GM23338 (cell line): ENCODE measurements around the gene UGT1A10. TPM values are rescaled to one million over a fixed set of nuclear protein-coding genes. Genes with fewer than 3 reads are reported as not detected.

Source experiments
- ATAC-seq: fragments of 200-7000 bp; cut with Tn5 transposase; 3 replicates; pipeline ENCODE4 v1.9.1; 2020
- DNase-seq: peaks from one replicate; pipeline ENCODE4 v3.0.0-alpha.2; 2015; ENCODE audit warnings: low spot score
- H2AFZ ChIP-seq: fragments of 200-600 bp; sonication (generic); 2 replicates; pipeline ENCODE4 v1.8.0; 2016; ENCODE audit warnings: antibody characterized with exemption, mild to moderate bottlenecking, moderate library complexity
- H3F3A ChIP-seq: fragments of 200-600 bp; sonication (generic); replicated peaks from 2 replicates; pipeline ENCODE4 v1.8.0; 2017; ENCODE audit warnings: antibody characterized with exemption, mixed run types, low read depth
- H3K27ac ChIP-seq: fragments of 200-600 bp; sonication (generic); 2 replicates; pipeline ENCODE4 v1.6.1; 2016; ENCODE audit warnings: low read depth
- H3K27me3 ChIP-seq: fragments of 200-600 bp; sonication (generic); 2 replicates; pipeline ENCODE4 v1.8.0; 2016; ENCODE audit warnings: mild to moderate bottlenecking, mixed run types, moderate library complexity; ENCODE audit not compliant: insufficient read depth
- H3K36me3 ChIP-seq: fragments of 200-600 bp; sonication (generic); 2 replicates; pipeline ENCODE4 v1.8.0; 2016; ENCODE audit warnings: mild to moderate bottlenecking; ENCODE audit not compliant: insufficient read depth
- H3K4me1 ChIP-seq: fragments of 200-600 bp; sonication (generic); 2 replicates; pipeline ENCODE4 v1.8.0; 2016; ENCODE audit warnings: mild to moderate bottlenecking, moderate library complexity; ENCODE audit not compliant: insufficient read depth
- H3K4me2 ChIP-seq: fragments of 200-600 bp; sonication (generic); 2 replicates; pipeline ENCODE4 v1.7.1; 2017; ENCODE audit warnings: mixed run types
- H3K4me3 ChIP-seq: fragments of 200-600 bp; sonication (generic); 2 replicates; pipeline ENCODE4 v1.6.1; 2016; ENCODE audit warnings: mixed run types
- H3K79me2 ChIP-seq: fragments of 200-600 bp; sonication (generic); replicated peaks from 2 replicates; pipeline ENCODE4 v1.8.0; 2017; ENCODE audit warnings: mild to moderate bottlenecking; ENCODE audit not compliant: insufficient read depth
- H3K9me2 ChIP-seq: fragments of 200-600 bp; sonication (generic); 2 replicates; pipeline ENCODE4 v1.8.0; 2017; ENCODE audit not compliant: insufficient read depth
- H4K20me1 ChIP-seq: fragments of 200-600 bp; sonication (generic); replicated peaks from 2 replicates; pipeline ENCODE4 v1.8.0; 2017; ENCODE audit warnings: mild to moderate bottlenecking; ENCODE audit not compliant: insufficient read depth
- H3K27ac Mint-ChIP-seq: 2 replicates; pipeline ENCODE4 v1.8.0; 2020; ENCODE audit warnings: inconsistent platforms, mild to moderate bottlenecking, moderate library complexity, mixed read lengths
- H3K27me3 Mint-ChIP-seq: 3 replicates; pipeline ENCODE4 v1.8.0; 2022; ENCODE audit warnings: low read depth, mild to moderate bottlenecking, moderate library complexity, mixed read lengths, inconsistent platforms; ENCODE audit not compliant: insufficient read depth, poor library complexity
- H3K36me3 Mint-ChIP-seq: 3 replicates; pipeline ENCODE4 v1.8.0; 2021; ENCODE audit warnings: low read depth, mild to moderate bottlenecking, inconsistent platforms, moderate library complexity, mixed read lengths
- H3K4me1 Mint-ChIP-seq: 3 replicates; pipeline ENCODE4 v1.8.0; 2020; ENCODE audit warnings: mild to moderate bottlenecking, inconsistent platforms, mixed read lengths
- H3K4me3 Mint-ChIP-seq: 3 replicates; pipeline ENCODE4 v1.8.0; 2021; ENCODE audit warnings: moderate library complexity, mild to moderate bottlenecking, inconsistent platforms, mixed read lengths
- H3K9me3 Mint-ChIP-seq: 3 replicates; pipeline ENCODE4 v1.8.0; 2020; ENCODE audit warnings: moderate library complexity, mild to moderate bottlenecking, inconsistent platforms, mixed read lengths
- CREB1 ChIP-seq: fragments of 250-450 bp; sonication (Bioruptor Pico); IDR thresholded peaks from 2 replicates; pipeline ENCODE4 v1.5.0; 2020; ENCODE audit warnings: low read depth, mild to moderate bottlenecking, moderate library complexity
- CTCF ChIP-seq, 2 experiments: fragments of 200-600 bp in 1 of 2; sonication (generic) in 1 of 2; conservative IDR thresholded peaks; 2 replicates each; pipeline versions ENCODE4 v1.5.1 to v1.6.1; 2016 to 2017; ENCODE audit warnings: antibody characterized with exemption in 2 of 2, low read depth in 2 of 2, mild to moderate bottlenecking in 2 of 2, moderate library complexity in 1 of 2
- ETS1 ChIP-seq: IDR thresholded peaks from 2 replicates; pipeline ENCODE4 v1.6.1; 2016; ENCODE audit warnings: antibody characterized with exemption
- EZH2 ChIP-seq: fragments of 200-600 bp; sonication (generic); IDR thresholded peaks from one replicate; pipeline ENCODE4 v1.8.0; 2017; ENCODE audit warnings: antibody characterized with exemption, mild to moderate bottlenecking, low read depth; ENCODE audit not compliant: unreplicated experiment
- EZH2phosphoT487 ChIP-seq: fragments of 200-600 bp; sonication (generic); IDR thresholded peaks from one replicate; pipeline ENCODE4 v1.8.1; 2018; ENCODE audit warnings: antibody characterized with exemption; ENCODE audit not compliant: unreplicated experiment
- JUNB ChIP-seq: IDR thresholded peaks from one replicate; pipeline ENCODE4 v1.6.1; 2016; ENCODE audit warnings: antibody characterized with exemption; ENCODE audit not compliant: unreplicated experiment
- NANOG ChIP-seq: IDR thresholded peaks from 2 replicates; pipeline ENCODE4 v1.6.1; 2016; ENCODE audit warnings: antibody characterized with exemption, borderline replicate concordance
- POLR2AphosphoS5 ChIP-seq: IDR thresholded peaks from 2 replicates; pipeline ENCODE4 v1.6.1; 2016; ENCODE audit warnings: antibody characterized with exemption, low read depth
- REST ChIP-seq: IDR thresholded peaks from one replicate; pipeline ENCODE4 v1.6.1; 2018; ENCODE audit warnings: antibody characterized with exemption; ENCODE audit not compliant: unreplicated experiment
- STAT1 ChIP-seq: IDR thresholded peaks from one replicate; pipeline ENCODE4 v1.6.1; 2016; ENCODE audit warnings: antibody characterized with exemption; ENCODE audit not compliant: unreplicated experiment
- ZNF114 ChIP-seq: fragments of 250-450 bp; sonication (Bioruptor Pico); IDR thresholded peaks from 2 replicates; pipeline ENCODE4 v1.5.0; 2020; ENCODE audit warnings: mild to moderate bottlenecking, moderate library complexity
- ZNF331 ChIP-seq: fragments of 250-450 bp; sonication (Bioruptor Pico); IDR thresholded peaks from 2 replicates; pipeline ENCODE4 v1.5.0; 2020; ENCODE audit warnings: low read depth, mild to moderate bottlenecking, moderate library complexity
- ZNF462 ChIP-seq: fragments of 250-450 bp; sonication (Bioruptor Pico); IDR thresholded peaks from 2 replicates; pipeline ENCODE4 v1.5.0; 2020; ENCODE audit warnings: mild to moderate bottlenecking, moderate library complexity
- polyA plus RNA-seq: library from polyadenylated mRNA; unstranded; fragments of >200 nt; fragmentation: Nextera tagmentation; extraction: Ambion mirVana; gene quantifications from 2 replicates; pipeline ENCODE4 v1.2.1, GENCODE V29; 2016
- total RNA-seq: library from RNA; depleted of rRNA; stranded (reverse); fragments of >200 nt; shearing (Covaris generic); gene quantifications from 2 replicates; pipeline ENCODE4 v1.2.3, GENCODE V29; 2014

Gene UGT1A10
- total and polyA plus RNA-seq, 2 experiments from 2014 or later, result not detected

GRCh38 chr2:233746475-233747282, 110.4 kb downstream of the UGT1A10 start:
- Histone ChIP-seq H3K4me2 (no peak overlapping the region), H4K20me1 (no peaks in the 10 kb centered on the region), H3K9me2 (no peaks in the 10 kb centered on the region), H3F3A (no peaks in the 10 kb centered on the region), H3K4me3 (no peak overlapping the region), H3K36me3 (no peaks in the 10 kb centered on the region), H3K27me3 (no peaks in the 10 kb centered on the region), H3K4me1 (no peaks in the 10 kb centered on the region), H3K27ac (no peak overlapping the region), H2AFZ (no peak overlapping the region), H3K79me2 (no peaks in the 10 kb centered on the region)
- no peak overlapping the region for H3K27ac Mint-ChIP-seq
- TF ChIP-seq NANOG, result no peak
- TF ChIP-seq POLR2AphosphoS5, result no peak
- TF ChIP-seq STAT1, result no peak
- TF ChIP-seq EZH2, result no peak
- TF ChIP-seq ZNF462 (CRISPR knock-in tag), result no peak
- TF ChIP-seq JUNB, result no peak
- TF ChIP-seq EZH2phosphoT487, result no peak
- no peak for TF ChIP-seq ZNF331 (CRISPR knock-in tag)
- TF ChIP-seq ZNF114, result no peak
- no peak for TF ChIP-seq CTCF (conservative IDR thresholded peaks at IDR 0.05; ENCODE audit: low read depth in 2 of 2)
- no peak for TF ChIP-seq CREB1
- no peak for TF ChIP-seq ETS1
- TF ChIP-seq REST, result no peak
- H3K9me3 Mint-ChIP-seq, result peaks cover 49% of the 10 kb centered on the region
- peaks cover 2% of the 10 kb centered on the region for H3K27me3 Mint-ChIP-seq
- no peak overlapping the region for H3K4me3 Mint-ChIP-seq
- DNase-seq, result no peak
- no peaks in the 10 kb centered on the region for H3K4me1 Mint-ChIP-seq
- H3K36me3 Mint-ChIP-seq, result peaks cover 16% of the 10 kb centered on the region
- no peak for ATAC-seq
